NCI-H1417 (cell line): ENCODE data around the gene ADAM33.

Source experiments
- DNase-seq, 3 experiments: peaks; one replicate each; lab custom pipeline; 2025; lab: John Stamatoyannopoulos, UW

Gene ADAM33

GRCh38 chr20:3681931-3682781, at the start of gene ADAM33:
Gene ADAM33, minus strand, starts transcription at chr20:3682010. Its CDS starts 6 bp downstream, at chr20:3682004.
- DNase-seq = peak in 1 of 3 experiments; percentile 26

GRCh38 chr20:3730803-3731672, 49.2 kb upstream of the ADAM33 start:
- DNase-seq = no peak

GRCh38 chr20:3729811-3730540, 48.2 kb upstream of the ADAM33 start:
- DNase-seq = no peak

GRCh38 chr20:3729378-3729777, 47.6 kb upstream of the ADAM33 start:
- no peak for DNase-seq

DNA sequence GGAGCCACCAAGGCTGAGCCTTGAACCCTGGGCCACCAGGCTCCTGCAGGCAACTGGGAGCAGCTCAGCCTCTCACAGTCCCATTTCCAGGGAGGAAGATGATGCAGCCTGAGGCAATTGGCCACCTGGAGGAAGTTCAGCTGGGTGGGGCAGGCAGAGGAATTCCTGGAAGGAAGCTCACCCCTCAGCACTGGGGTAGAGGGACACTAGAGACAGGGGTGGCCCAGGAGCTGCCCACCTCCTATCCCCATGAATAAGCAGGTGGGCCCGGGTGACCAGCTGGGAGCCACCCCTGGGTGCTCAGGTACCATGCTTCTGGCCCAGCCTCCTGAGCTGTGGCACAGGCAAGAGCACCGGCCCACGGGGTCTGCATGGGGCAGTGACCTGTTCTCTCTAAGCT, 47.1 kb upstream of the ADAM33 start:
- DNase-seq = no peak

GRCh38 chr20:3728354-3728753, 46.5 kb upstream of the ADAM33 start:
- no peak for DNase-seq

DNA sequence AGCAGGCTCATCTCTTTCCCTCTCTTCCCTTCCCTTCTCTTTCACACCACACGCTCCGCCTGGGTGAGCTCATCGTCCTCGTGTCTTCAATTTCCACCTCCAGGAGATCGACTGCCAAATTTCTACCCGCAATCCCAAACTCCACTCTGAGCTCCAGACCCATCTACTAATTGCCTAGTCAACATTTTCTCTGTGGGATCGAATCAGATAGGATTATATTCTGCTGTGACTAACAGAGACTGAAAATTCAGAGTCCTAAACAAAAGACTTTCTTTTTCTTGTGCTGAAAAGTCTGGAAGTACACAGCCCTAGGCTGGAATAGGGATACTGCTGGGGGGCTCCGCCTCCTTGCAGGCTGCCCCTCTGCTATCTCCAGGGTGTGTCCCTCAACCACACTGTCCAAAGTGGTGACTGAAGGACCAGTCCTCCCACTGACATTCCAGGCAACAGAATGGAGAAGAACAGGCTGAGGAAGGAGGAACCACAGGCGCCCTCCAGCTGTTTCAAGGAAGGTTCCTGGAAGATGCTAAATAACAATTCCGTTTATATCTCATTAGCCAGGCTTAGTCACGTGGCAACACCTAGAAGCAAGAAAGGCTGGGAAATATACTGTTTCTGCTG, 45.7 kb upstream of the ADAM33 start:
- peak in 1 of 3 experiments; percentile 20 for DNase-seq

GRCh38 chr20:3724356-3724755, 42.5 kb upstream of the ADAM33 start:
- DNase-seq = no peak

DNA sequence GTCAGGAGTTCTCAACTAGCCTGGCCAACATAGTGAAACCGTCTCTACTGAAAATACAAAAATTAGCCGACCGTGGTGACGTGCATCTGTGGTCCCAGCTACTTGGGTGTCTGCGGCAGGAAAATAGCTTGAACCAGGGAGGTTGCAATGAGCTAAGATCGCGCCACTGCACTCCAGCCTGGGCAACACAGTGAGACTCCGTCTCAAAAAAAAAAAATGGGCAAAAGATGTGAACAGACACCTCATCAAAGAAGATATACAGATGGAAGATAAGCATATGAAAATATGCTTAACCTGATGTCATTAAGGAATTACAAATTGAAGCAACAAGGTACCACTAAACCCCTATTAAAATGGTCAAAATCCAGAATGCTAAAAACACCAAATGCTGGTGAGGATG, 41.5 kb upstream of the ADAM33 start:
- DNase-seq = no peak

- no peak for DNase-seq
Observed at GRCh38 chr20:3721912-3722311, 40.1 kb upstream of the ADAM33 start.

- DNase-seq = no peak
Observed at GRCh38 chr20:3720626-3721025, 38.8 kb upstream of the ADAM33 start.

GRCh38 chr20:3720068-3720467, 38.3 kb upstream of the ADAM33 start:
- DNase-seq = no peak

GRCh38 chr20:3719046-3719445, 37.2 kb upstream of the ADAM33 start:
- DNase-seq = no peak

GRCh38 chr20:3716195-3716834, 34.5 kb upstream of the ADAM33 start:
- peak; percentile 50 to 83 (median 50) for DNase-seq

DNA sequence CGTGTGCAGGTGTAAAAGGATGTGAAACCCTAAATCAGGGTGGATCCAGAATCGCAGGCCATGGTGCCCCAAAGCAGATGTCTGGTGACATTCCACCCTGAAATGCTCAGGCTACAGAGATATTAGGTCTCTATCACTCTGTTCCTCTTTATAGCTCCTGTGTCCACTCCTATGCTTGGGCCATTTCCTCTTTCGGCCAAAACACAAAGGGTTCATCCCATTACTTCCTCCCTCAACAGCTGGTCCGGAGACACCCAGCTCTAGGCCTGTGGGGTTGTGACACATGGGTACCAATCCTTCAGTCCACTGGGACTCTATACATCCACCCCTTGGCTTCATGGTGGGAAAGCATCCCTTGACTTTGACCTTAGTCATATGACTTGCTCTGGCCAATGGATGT, 32.3 kb upstream of the ADAM33 start:
- DNase-seq = no peak

DNA sequence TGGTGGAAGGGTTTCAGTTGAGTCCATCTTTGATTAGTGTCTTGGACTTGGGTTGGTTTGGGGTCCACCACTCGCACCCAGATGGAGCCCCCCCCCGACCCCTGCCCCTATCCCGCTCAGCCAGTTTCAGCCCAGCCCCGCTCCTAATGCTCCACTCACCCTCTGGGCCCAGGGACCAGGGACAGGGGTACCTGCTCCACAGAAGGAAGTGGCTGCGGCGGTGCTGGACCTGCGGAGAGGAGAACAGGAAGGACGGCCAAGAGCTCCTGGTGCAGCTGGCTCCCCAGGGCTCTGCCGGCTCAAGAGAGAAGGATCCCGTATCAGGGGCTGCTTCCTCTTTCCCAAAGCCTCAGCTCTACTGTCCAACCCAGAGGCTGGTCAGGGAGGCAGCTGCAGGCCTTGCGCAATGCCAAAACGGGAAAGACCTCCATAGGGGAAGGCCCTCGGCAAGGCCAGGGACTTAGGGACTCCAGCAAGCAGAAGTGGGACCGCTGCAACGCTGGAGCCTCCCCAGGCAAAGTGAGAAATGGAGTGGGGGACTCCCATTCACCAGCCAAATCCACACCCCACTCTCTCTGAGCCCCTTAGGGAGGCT, 30.6 kb upstream of the ADAM33 start, which contains the start of gene SIGLEC1:
Gene SIGLEC1, minus strand, starts transcription at position 322 of the 595 bp plus-strand sequence. CDS start 5,472 bp downstream, outside the sequence.
- no peak for DNase-seq

- DNase-seq = no peak
Observed at GRCh38 chr20:3711484-3711941, 29.7 kb upstream of the ADAM33 start.

DNA sequence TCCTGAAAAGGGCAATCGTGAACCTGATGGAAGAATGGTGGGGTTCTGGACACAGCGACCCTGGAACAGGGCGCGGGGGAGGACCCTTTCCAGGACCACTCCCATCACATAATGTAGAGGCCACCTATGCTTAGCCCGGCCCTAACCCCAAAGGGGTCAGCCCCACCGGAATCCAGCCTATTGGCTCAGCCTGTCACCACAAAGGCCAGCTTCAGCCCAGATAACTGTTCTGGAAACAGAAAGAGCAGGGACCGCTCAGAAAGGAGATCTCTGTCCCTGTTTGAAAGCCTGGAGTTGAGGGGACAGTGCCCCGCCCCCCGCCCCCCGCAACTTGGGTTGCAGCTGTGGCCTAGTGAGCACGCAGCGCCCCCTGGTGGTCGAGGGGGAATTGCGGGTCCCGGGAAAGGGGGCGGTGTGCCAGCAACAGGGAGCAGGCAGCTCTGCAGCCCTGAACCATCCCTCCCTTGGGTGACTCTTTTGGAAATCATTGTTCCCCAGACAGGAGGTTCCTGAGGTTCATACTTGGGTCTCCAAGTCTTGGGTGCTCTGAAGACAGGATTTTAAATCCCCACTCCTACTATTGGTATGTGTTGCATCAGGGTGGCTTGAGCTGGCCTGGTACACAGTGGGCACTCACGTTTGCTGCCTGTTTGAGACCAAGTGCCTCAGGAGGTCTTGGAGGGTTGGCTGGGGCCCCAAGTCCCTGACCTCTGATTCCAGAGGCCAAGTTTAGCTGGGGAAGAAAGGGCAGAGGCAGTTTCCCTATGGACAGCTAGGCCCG, 29.1 kb upstream of the ADAM33 start:
- peak; percentile 55 to 73 (median 61) for DNase-seq

GRCh38 chr20:3710011-3710466, 28.2 kb upstream of the ADAM33 start:
- DNase-seq = no peak

- DNase-seq = no peak
Observed at GRCh38 chr20:3707508-3707899, 25.7 kb upstream of the ADAM33 start.
